ENCODE measurements around the gene CARMIL1. TPM values are rescaled to one million over a fixed set of nuclear protein-coding genes. Genes with fewer than 3 reads are reported as not detected.

CARMIL1 gene
- total RNA-seq, 1 donor from 2014 or later: 3.4 TPM

DNA sequence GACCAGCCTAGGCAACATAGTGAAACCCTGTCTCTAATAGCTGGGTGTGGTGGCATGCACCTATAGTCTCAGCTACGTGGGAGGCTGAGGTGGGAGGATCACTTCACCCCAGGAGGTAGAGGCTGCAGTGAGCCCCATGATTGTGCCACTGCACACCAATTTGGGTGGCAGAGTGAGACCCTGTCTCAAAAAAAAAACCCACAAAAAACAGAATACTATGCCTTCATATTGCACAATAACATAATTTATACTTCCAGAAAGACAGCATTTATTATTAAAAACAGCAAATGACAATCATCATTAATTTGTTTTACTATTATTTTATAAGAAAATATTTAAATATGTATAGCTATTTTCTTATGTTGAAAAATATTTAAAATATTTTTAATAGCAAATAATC lies 30.0 kb upstream of the CARMIL1 start:
- H3K27me3 Mint-ChIP-seq: peaks cover 17% of the 10 kb centered on the region
- H3K36me3 Mint-ChIP-seq (ENCODE audit: low read depth): no peaks in the 10 kb centered on the region
- DNase-seq (no peak), ATAC-seq (ENCODE audit: low read depth) (no peak)
- ChIA-PET CTCF (interaction anchor here (2.0 kb wide), 1 partner anchor 17 kb away, joined by 9 read pairs; no protein-coding TSS in a partner anchor), POLR2A (interaction anchor here (0.6 to 0.7 kb wide), 2 partner anchors 14 to 259 kb away, joined by 3 to 4 read pairs; no protein-coding TSS in a partner anchor)
- intact Hi-C loops (cut with micrococcal nuclease): no loop called here
- no peaks in the 10 kb centered on the region for H3K4me1 Mint-ChIP-seq
- H3K4me3 Mint-ChIP-seq: no peak overlapping the region
- no peak overlapping the region for H3K27ac Mint-ChIP-seq
- TF ChIP-seq, protein P1, sequence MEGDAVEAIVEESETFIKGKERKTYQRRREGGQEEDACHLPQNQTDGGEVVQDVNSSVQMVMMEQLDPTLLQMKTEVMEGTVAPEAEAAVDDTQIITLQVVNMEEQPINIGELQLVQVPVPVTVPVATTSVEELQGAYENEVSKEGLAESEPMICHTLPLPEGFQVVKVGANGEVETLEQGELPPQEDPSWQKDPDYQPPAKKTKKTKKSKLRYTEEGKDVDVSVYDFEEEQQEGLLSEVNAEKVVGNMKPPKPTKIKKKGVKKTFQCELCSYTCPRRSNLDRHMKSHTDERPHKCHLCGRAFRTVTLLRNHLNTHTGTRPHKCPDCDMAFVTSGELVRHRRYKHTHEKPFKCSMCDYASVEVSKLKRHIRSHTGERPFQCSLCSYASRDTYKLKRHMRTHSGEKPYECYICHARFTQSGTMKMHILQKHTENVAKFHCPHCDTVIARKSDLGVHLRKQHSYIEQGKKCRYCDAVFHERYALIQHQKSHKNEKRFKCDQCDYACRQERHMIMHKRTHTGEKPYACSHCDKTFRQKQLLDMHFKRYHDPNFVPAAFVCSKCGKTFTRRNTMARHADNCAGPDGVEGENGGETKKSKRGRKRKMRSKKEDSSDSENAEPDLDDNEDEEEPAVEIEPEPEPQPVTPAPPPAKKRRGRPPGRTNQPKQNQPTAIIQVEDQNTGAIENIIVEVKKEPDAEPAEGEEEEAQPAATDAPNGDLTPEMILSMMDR (IDR thresholded peaks at IDR 0.05): no peak
- no peaks in the 10 kb centered on the region for H3K9me3 Mint-ChIP-seq

DNA sequence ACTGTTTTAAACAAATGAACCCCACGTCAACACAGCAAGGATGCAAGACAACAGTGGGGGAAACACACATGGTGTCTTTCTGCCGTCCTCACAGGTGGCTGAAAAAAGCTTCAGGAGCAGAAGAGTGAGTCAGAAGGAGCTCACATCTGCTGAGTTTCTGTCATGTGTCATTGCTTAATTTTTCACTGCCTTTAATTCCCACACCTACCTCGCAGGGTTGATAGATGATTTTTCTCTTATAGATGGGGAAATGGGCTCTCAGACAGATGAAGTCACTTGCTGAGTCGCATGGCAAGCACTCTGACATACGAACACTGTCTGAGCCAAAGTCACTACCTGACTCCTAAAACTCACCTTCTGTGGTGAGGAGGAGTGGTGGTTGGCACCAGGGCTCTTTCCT lies 28.3 kb upstream of the CARMIL1 start:
- Mint-ChIP-seq H3K9me3 (no peaks in the 10 kb centered on the region), H3K4me3 (no peak overlapping the region), H3K36me3 (ENCODE audit: low read depth) (no peaks in the 10 kb centered on the region), H3K4me1 (no peaks in the 10 kb centered on the region), H3K27me3 (peaks cover 14% of the 10 kb centered on the region), H3K27ac (no peak overlapping the region)
- ChIA-PET POLR2A (no interaction called here), CTCF (interaction anchor here (1.0 to 2.0 kb wide), 2 partner anchors 15 to 29 kb away, joined by 3 to 9 read pairs; partner anchors contain the start of gene CARMIL1)
- no peak for DNase-seq
- ATAC-seq (ENCODE audit: low read depth): no peak
- TF ChIP-seq, protein P1 (IDR thresholded peaks at IDR 0.05): no peak
- intact Hi-C loops (cut with micrococcal nuclease): no loop called here

GRCh38 chr6:25251426-25251825 lies 27.7 kb upstream of the CARMIL1 start:
- CTCF ChIA-PET: interaction anchor here (0.6 to 1.0 kb wide), 2 partner anchors 28 to 183 kb away, joined by 3 to 4 read pairs; partner anchors contain the start of gene CARMIL1
- no peak overlapping the region for H3K27ac Mint-ChIP-seq

GRCh38 chr6:25253351-25253750 lies 25.8 kb upstream of the CARMIL1 start:
- intact Hi-C loops (cut with micrococcal nuclease): no loop called here
- no peaks in the 10 kb centered on the region for H3K36me3 Mint-ChIP-seq (ENCODE audit: low read depth)
- TF ChIP-seq, protein P1 (IDR thresholded peaks at IDR 0.05): no peak
- no peak overlapping the region for H3K27ac Mint-ChIP-seq
- no peak for DNase-seq
- CTCF ChIA-PET: no interaction called here
- no peaks in the 10 kb centered on the region for H3K9me3 Mint-ChIP-seq
- H3K4me3 Mint-ChIP-seq: no peak overlapping the region
- POLR2A ChIA-PET: no interaction called here
- ATAC-seq (ENCODE audit: low read depth): no peak
- no peaks in the 10 kb centered on the region for H3K4me1 Mint-ChIP-seq
- peaks cover 14% of the 10 kb centered on the region for H3K27me3 Mint-ChIP-seq

More at GRCh38 chr6:25251426-25251825, 27.7 kb upstream of the CARMIL1 start:
- DNase-seq (no peak), ATAC-seq (ENCODE audit: low read depth) (no peak)
- TF ChIP-seq, protein P1 (IDR thresholded peaks at IDR 0.05): no peak
- Mint-ChIP-seq H3K36me3 (ENCODE audit: low read depth) (no peaks in the 10 kb centered on the region), H3K27me3 (peaks cover 14% of the 10 kb centered on the region), H3K9me3 (no peaks in the 10 kb centered on the region), H3K4me3 (no peak overlapping the region), H3K4me1 (no peaks in the 10 kb centered on the region)
- POLR2A ChIA-PET: no interaction called here
- intact Hi-C loops (cut with micrococcal nuclease): no loop called here

- no peak overlapping the region for H3K27ac Mint-ChIP-seq
- no peak for ATAC-seq (ENCODE audit: low read depth)
- H3K4me3 Mint-ChIP-seq: no peak overlapping the region
- no peaks in the 10 kb centered on the region for H3K4me1 Mint-ChIP-seq
- POLR2A ChIA-PET: no interaction called here
- TF ChIP-seq, protein P1 (IDR thresholded peaks at IDR 0.05): no peak
- H3K36me3 Mint-ChIP-seq (ENCODE audit: low read depth): no peaks in the 10 kb centered on the region
- no peaks in the 10 kb centered on the region for H3K9me3 Mint-ChIP-seq
- intact Hi-C loops (cut with micrococcal nuclease): no loop called here
- H3K27me3 Mint-ChIP-seq: peaks cover 14% of the 10 kb centered on the region
- CTCF ChIA-PET: interaction anchor here (0.9 to 1.1 kb wide), 2 partner anchors 8 to 11 kb away, joined by 3 to 4 read pairs; no protein-coding TSS in a partner anchor
- no peak for DNase-seq
These were observed 24.5 kb upstream of the CARMIL1 start for GRCh38 chr6:25254671-25255070.
